WERI-Rb-1 (cell line): ENCODE results near the gene OBSL1.

Experiments used
- DNase-seq: peaks from one replicate; pipeline ENCODE4 v3.0.0-alpha.2; 2020
- H3K27ac ChIP-seq: fragments of 250-450 bp; sonication (Bioruptor Pico); 2 replicates; pipeline ENCODE4 v1.5.1; 2020; ENCODE audit warnings: mild to moderate bottlenecking, moderate library complexity
- H3K27me3 ChIP-seq: fragments of 250-450 bp; sonication (Bioruptor Pico); 2 replicates; pipeline ENCODE4 v1.5.1; 2021; ENCODE audit warnings: mild to moderate bottlenecking, low read depth, moderate library complexity; ENCODE audit not compliant: insufficient read depth, severe bottlenecking
- H3K36me3 ChIP-seq: fragments of 250-450 bp; sonication (Bioruptor Pico); 2 replicates; pipeline ENCODE4 v1.5.1; 2020; ENCODE audit warnings: mild to moderate bottlenecking, moderate library complexity
- H3K4me3 ChIP-seq: 2 replicates; pipeline ENCODE4 v1.5.1; 2011; ENCODE audit warnings: low read depth, mild to moderate bottlenecking, control low read depth, low read length
- H3K9me3 ChIP-seq: fragments of 250-450 bp; sonication (Bioruptor Pico); 2 replicates; pipeline ENCODE4 v1.5.1; 2021; ENCODE audit warnings: mild to moderate bottlenecking, moderate library complexity; ENCODE audit not compliant: severe bottlenecking
- CTCF ChIP-seq: IDR thresholded peaks from 2 replicates; pipeline ENCODE4 v1.5.1; 2011; ENCODE audit warnings: low read depth, mild to moderate bottlenecking, control low read depth, inconsistent platforms, low read length

The OBSL1 gene

GRCh38 chr2:219576505-219577388 lies 5.4 kb upstream of the OBSL1 start:
- peak overlapping the region; percentile 33; the same call in 1 of the 2 replicates for H3K27ac ChIP-seq
- H3K9me3 ChIP-seq: no peaks in the 10 kb centered on the region
- no peaks in the 10 kb centered on the region for H3K36me3 ChIP-seq
- TF ChIP-seq CTCF: no peak
- H3K27me3 ChIP-seq: no peaks in the 10 kb centered on the region
- DNase-seq: peak; percentile 74
- peak overlapping the region; percentile 21 for H3K4me3 ChIP-seq

- no peak for DNase-seq
- no peak for TF ChIP-seq CTCF
- Histone ChIP-seq H3K27ac (no peak overlapping the region), H3K4me3 (no peak overlapping the region), H3K9me3 (no peaks in the 10 kb centered on the region), H3K27me3 (no peaks in the 10 kb centered on the region), H3K36me3 (no peaks in the 10 kb centered on the region)
Observed at GRCh38 chr2:219575566-219576504, 4.5 kb upstream of the OBSL1 start.

- H3K36me3 ChIP-seq: peaks cover under 1% of the 10 kb centered on the region
- H3K27me3 ChIP-seq: no peaks in the 10 kb centered on the region
- no peak for DNase-seq
- no peak overlapping the region for H3K4me3 ChIP-seq
- TF ChIP-seq CTCF: no peak
- H3K27ac ChIP-seq: no peak overlapping the region
- H3K9me3 ChIP-seq: no peaks in the 10 kb centered on the region
Observed at GRCh38 chr2:219574484-219575311, 3.4 kb upstream of the OBSL1 start.

- Histone ChIP-seq H3K27ac (no peak overlapping the region), H3K27me3 (no peaks in the 10 kb centered on the region), H3K9me3 (no peaks in the 10 kb centered on the region), H3K36me3 (peaks cover 7% of the 10 kb centered on the region), H3K4me3 (no peak overlapping the region)
- no peak for TF ChIP-seq CTCF
- no peak for DNase-seq
Observed at GRCh38 chr2:219573166-219573565, 1.8 kb upstream of the OBSL1 start.

- Histone ChIP-seq H3K9me3 (no peaks in the 10 kb centered on the region), H3K27me3 (no peaks in the 10 kb centered on the region), H3K4me3 (peak within 1 kb of the TSS; percentile 64), H3K27ac (peak within 1 kb of the TSS; percentile 72), H3K36me3 (peaks cover 14% of the 10 kb centered on the region)
- TF ChIP-seq CTCF: no peak
- no peak for DNase-seq
Observed at GRCh38 chr2:219572237-219573001, 1.1 kb upstream of the OBSL1 start, which contains the start of gene INHA. TSS of gene INHA (plus strand) at chr2:219572310. CDS start at chr2:219572375, 65 bp downstream.
